Measurements from ENCODE around the gene CMTM3. TPM values are rescaled to one million over a fixed set of nuclear protein-coding genes. Genes with fewer than 3 reads are reported as not detected.

CMTM3 gene
- total RNA-seq, result 100 to 1,000 TPM; 105 to 107 TPM

GRCh38 chr16:66604376-66605176 lies at the start of gene CMTM3:
Gene CMTM3 (plus strand): TSS chr16:66604704. CDS start chr16:66604806, 102 bp downstream.

DNA sequence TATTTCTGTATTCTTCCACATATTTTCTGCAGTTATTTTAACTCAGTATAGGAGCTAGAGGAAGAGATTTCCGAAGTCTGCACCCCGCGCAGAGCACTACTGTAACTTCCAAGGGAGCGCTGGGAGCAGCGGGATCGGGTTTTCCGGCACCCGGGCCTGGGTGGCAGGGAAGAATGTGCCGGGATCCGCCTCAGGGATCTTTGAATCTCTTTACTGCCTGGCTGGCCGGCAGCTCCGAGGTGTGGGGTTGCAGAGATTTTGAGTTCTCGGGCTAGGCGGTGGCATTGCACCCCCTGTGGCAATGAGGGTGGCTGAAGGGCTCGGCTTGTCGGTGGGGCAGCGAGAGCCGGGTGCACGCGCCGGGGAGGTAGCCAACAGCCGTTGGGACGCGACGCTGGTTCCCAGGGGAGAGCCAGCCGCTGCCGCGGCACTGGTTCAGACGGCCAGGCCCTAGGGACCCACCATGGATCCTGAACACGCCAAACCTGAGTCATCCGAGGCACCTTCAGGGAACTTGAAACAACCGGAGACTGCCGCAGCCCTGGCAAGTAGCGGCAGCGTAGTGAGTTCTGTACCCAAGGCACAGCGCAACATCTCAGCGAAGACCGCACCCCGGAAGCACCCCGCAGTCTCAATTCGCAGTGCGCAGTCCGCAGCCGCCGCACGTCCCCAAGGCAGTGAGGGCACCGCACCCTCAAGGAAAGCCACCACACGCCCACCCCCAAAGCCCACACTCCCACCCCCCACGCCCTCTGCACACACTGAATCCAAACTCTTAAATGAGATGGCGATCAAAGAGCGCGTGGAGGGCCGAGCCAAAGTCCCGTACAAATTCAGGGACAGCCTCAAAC lies 38.2 kb upstream of the CMTM3 start, which contains the start of gene CMTM1:
TSS of gene CMTM1 (plus strand) at position 389 of the 851 bp plus-strand sequence. CDS start at position 464, 75 bp downstream.

GRCh38 chr16:66578651-66579531 lies 25.6 kb upstream of the CMTM3 start, which contains the start of gene CMTM2:
Gene CMTM2 (plus strand): TSS chr16:66579463. CDS start chr16:66579608, 145 bp downstream.

Other genes starting within 250 kb of the CMTM3 start
- not detected for gene CDH5, start 238.0 kb upstream of the CMTM3 start, total RNA-seq
- not detected for gene BEAN1, start 177.4 kb upstream of the CMTM3 start, total RNA-seq
- 1 to 10 TPM; 9.6 TPM for gene TK2, start 54.6 kb upstream of the CMTM3 start, total RNA-seq
- gene CKLF, start 52.1 kb upstream of the CMTM3 start, total RNA-seq, result 100 to 1,000 TPM; 112 TPM
- gene CMTM1, start 38.3 kb upstream of the CMTM3 start, total RNA-seq, result 10 to 100 TPM; 11.7 to 12.2 TPM
- under 1 TPM; 0.36 to 0.45 TPM for gene CMTM2, start 25.2 kb upstream of the CMTM3 start, total RNA-seq
- gene CMTM4, start 92.0 kb downstream of the CMTM3 start, total RNA-seq, result 1 to 10 TPM; 1.0 to 1.1 TPM
- gene DYNC1LI2, start 146.9 kb downstream of the CMTM3 start, total RNA-seq, result 10 to 100 TPM; 43.3 to 56.5 TPM
- gene TERB1, start 196.9 kb downstream of the CMTM3 start, total RNA-seq, result not detected
- gene NAE1, start 226.3 kb downstream of the CMTM3 start, total RNA-seq, result 10 to 100 TPM; 58.4 to 61.5 TPM
- not detected for gene CA7, start 239.7 kb downstream of the CMTM3 start, total RNA-seq

Data from activated naive CD4-positive, alpha-beta T cell treated with anti-CD3 and anti-CD28 coated beads, Interleukin-2, amount 10 ng/mL, durations not matched to agents 5 hours and 36 hours (primary cell).